ENCODE measurements around the gene KCNMA1. TPM values are rescaled to one million over a fixed set of nuclear protein-coding genes. Genes with fewer than 3 reads are reported as not detected.

KCNMA1 gene
- total and polyA plus RNA-seq, 2 donors (not counting 1 experiment from before 2014, with no cell fraction given): 0.82 to 3.1 TPM

DNA sequence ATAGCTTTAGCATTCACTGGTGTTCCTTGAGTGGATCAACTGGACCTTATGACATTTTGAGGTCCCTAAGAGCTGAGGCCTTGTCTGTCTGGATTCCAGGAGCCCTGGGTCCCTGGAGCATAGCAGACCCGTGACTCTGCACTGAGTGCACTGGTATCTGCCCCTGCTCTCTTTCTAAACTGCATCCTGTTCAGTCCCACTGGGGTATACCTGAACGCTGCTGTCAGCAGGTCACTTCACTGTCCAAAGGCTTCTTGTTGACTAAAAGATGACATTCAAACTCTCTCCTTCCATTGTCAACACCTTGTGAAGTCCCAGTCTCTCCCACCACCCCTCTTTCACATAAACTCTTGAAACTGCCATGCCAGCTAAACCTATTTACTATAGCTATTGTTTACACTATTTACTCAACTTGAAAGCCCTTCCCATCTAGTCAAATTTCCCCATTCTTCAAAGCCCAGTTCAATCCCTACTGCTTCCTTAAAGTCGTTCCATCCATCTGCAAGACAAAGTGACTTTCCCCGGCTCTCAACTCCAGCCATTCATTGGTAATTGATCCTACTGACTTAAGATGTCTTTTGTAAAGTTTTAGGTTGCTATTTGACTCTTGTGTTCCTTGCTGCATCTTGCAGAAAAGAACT, 523.3 kb downstream of the KCNMA1 start:
- DNase-seq (no peak), ATAC-seq (ENCODE audit: low read depth) (no peak)
- Histone ChIP-seq H4K20me1 (ENCODE audit: control insufficient read depth, insufficient read depth, low read length, poor library complexity, severe bottlenecking) (no peaks in the 10 kb centered on the region), H3K4me2 (replicated peaks; ENCODE audit: low read depth, low read length, poor library complexity, severe bottlenecking) (no peak overlapping the region), H3K4me3 (ENCODE audit: control extremely low read depth in 1 of 5, extremely low read depth in 1 of 5, insufficient read depth in 1 of 5, low read depth in 2 of 5, low read length in 4 of 5) (no peak overlapping the region), H3K36me3 (replicated peaks in 1 of 2; ENCODE audit: control extremely low read depth in 1 of 2, control insufficient read depth in 1 of 2, extremely low read depth in 1 of 2, insufficient read depth in 2 of 2, low read length in 1 of 2) (no peaks in the 10 kb centered on the region), H3K79me2 (ENCODE audit: control insufficient read depth, insufficient read depth, low read length) (no peaks in the 10 kb centered on the region), H3K9ac (ENCODE audit: low read length) (no peak overlapping the region), H3K4me1 (ENCODE audit: control insufficient read depth in 2 of 2, insufficient read depth in 2 of 2, low read length in 2 of 2) (no peaks in the 10 kb centered on the region), H3K27me3 (replicated peaks in 1 of 4; ENCODE audit: control extremely low read depth in 1 of 4, control insufficient read depth in 3 of 4, insufficient read depth in 4 of 4, low read length in 3 of 4) (no peaks in the 10 kb centered on the region), H3K27ac (ENCODE audit: low read length in 2 of 2) (no peak overlapping the region), H2AFZ (ENCODE audit: insufficient read depth, low read depth, low read length, poor library complexity, severe bottlenecking) (no peak overlapping the region), H3K9me3 (ENCODE audit: control extremely low read depth in 1 of 3, control insufficient read depth in 2 of 3, insufficient read depth in 1 of 3, low read length in 2 of 3) (no peaks in the 10 kb centered on the region)
- Mint-ChIP-seq H3K9me3 (ENCODE audit: insufficient read depth) (no peaks in the 10 kb centered on the region), H3K4me3 (no peak overlapping the region), H3K27ac (no peak overlapping the region), H3K4me1 (no peaks in the 10 kb centered on the region), H3K27me3 (no peaks in the 10 kb centered on the region)
- POLR2A ChIA-PET: no interaction called here
- intact Hi-C loops (cut with micrococcal nuclease): no loop called here
- TF ChIP-seq EZH2 (IDR thresholded peaks at IDR 0.05; ENCODE audit: borderline replicate concordance, insufficient read depth, low read depth, low read length, poor library complexity, severe bottlenecking): no peak
- TF ChIP-seq, protein P1, sequence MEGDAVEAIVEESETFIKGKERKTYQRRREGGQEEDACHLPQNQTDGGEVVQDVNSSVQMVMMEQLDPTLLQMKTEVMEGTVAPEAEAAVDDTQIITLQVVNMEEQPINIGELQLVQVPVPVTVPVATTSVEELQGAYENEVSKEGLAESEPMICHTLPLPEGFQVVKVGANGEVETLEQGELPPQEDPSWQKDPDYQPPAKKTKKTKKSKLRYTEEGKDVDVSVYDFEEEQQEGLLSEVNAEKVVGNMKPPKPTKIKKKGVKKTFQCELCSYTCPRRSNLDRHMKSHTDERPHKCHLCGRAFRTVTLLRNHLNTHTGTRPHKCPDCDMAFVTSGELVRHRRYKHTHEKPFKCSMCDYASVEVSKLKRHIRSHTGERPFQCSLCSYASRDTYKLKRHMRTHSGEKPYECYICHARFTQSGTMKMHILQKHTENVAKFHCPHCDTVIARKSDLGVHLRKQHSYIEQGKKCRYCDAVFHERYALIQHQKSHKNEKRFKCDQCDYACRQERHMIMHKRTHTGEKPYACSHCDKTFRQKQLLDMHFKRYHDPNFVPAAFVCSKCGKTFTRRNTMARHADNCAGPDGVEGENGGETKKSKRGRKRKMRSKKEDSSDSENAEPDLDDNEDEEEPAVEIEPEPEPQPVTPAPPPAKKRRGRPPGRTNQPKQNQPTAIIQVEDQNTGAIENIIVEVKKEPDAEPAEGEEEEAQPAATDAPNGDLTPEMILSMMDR (IDR thresholded peaks at IDR 0.05): no peak
- CTCF ChIA-PET: no interaction called here
- WGBS (ENCODE audit: insufficient coverage): 79% methylated on average over 3 of the region's 4 CpGs

DNA sequence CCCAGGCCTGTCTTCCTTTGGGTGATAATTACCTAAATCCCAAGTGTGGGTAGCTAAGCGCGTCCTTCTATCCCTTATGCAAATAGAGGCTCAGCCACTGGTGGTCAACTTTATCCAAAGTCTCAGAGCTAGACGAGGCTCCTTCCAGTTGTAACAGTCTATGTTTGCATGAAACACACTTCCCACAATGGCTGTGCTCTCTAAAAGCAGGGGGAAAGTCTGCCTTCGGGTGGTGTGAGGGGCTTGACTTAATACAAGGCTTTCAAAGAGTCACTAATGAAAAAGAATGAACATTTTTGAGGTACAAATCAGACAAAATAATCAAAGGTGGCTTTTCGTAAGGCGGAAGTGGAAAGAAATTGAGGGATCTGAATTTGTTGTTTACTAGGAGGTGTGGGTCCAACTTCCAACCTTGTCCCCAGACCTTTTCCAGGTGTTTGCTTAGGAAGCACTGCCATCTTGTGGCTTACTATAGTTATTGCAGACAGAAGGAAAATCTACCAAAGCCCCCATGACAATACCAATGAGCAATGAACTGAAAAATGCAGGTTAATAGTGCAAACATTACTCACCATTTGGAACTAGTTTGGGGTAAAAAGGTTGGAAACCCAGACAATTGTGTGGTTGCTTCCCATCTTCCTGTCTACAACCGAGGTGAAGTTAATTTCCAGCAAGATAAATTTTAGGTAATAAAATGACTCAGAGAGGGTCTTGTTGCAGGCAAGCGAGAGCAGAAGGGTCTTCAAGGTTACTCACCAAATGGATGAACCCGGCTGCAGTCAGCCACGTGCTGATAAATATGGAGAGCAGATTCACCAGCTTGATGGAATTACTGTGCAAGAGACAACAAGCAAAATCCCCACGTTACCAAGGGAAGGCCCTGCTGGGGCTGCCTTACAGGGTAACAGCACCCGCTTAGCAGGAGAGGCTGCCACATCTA, 525.7 kb downstream of the KCNMA1 start:
- H2AFZ ChIP-seq (ENCODE audit: insufficient read depth, low read depth, low read length, poor library complexity, severe bottlenecking): no peak overlapping the region
- H3K4me2 ChIP-seq (replicated peaks; ENCODE audit: low read depth, low read length, poor library complexity, severe bottlenecking): no peak overlapping the region
- WGBS (ENCODE audit: insufficient coverage): 51% methylated on average over 6 of the region's 12 CpGs

More for the DNA sequence above, 525.7 kb downstream of the KCNMA1 start:
- Histone ChIP-seq H3K27me3 (replicated peaks in 1 of 4; ENCODE audit: control extremely low read depth in 1 of 4, control insufficient read depth in 3 of 4, insufficient read depth in 4 of 4, low read length in 3 of 4) (no peaks in the 10 kb centered on the region), H3K4me3 (ENCODE audit: control extremely low read depth in 1 of 5, extremely low read depth in 1 of 5, insufficient read depth in 1 of 5, low read depth in 2 of 5, low read length in 4 of 5) (no peak overlapping the region), H3K79me2 (ENCODE audit: control insufficient read depth, insufficient read depth, low read length) (no peaks in the 10 kb centered on the region), H3K27ac (ENCODE audit: low read length in 2 of 2) (no peak overlapping the region), H3K9me3 (ENCODE audit: control extremely low read depth in 1 of 3, control insufficient read depth in 2 of 3, insufficient read depth in 1 of 3, low read length in 2 of 3) (no peaks in the 10 kb centered on the region), H3K36me3 (replicated peaks in 1 of 2; ENCODE audit: control extremely low read depth in 1 of 2, control insufficient read depth in 1 of 2, extremely low read depth in 1 of 2, insufficient read depth in 2 of 2, low read length in 1 of 2) (no peaks in the 10 kb centered on the region), H4K20me1 (ENCODE audit: control insufficient read depth, insufficient read depth, low read length, poor library complexity, severe bottlenecking) (no peaks in the 10 kb centered on the region), H3K4me1 (ENCODE audit: control insufficient read depth in 2 of 2, insufficient read depth in 2 of 2, low read length in 2 of 2) (no peaks in the 10 kb centered on the region), H3K9ac (ENCODE audit: low read length) (no peak overlapping the region)
- Mint-ChIP-seq H3K4me1 (no peaks in the 10 kb centered on the region), H3K27me3 (no peaks in the 10 kb centered on the region), H3K9me3 (ENCODE audit: insufficient read depth) (no peaks in the 10 kb centered on the region), H3K4me3 (no peak overlapping the region), H3K27ac (no peak overlapping the region)
- ATAC-seq (ENCODE audit: low read depth): peak; percentile 49
- ChIA-PET CTCF (interaction anchor here (1.6 to 1.7 kb wide), 2 partner anchors 9 to 14 kb away, joined by 4 to 5 read pairs; no protein-coding TSS in a partner anchor), POLR2A (no interaction called here)
- intact Hi-C loops (cut with micrococcal nuclease): no loop called here
- DNase-seq: peak; percentile 35
- TF ChIP-seq, protein P1 (IDR thresholded peaks at IDR 0.05): peak; percentile 90
- no peak for TF ChIP-seq EZH2 (IDR thresholded peaks at IDR 0.05; ENCODE audit: borderline replicate concordance, insufficient read depth, low read depth, low read length, poor library complexity, severe bottlenecking)

Data from B cell (primary cell).